ENCODE results near the gene TPTE2.
"Not testable (repeated sequence)": the region's sequence is repeated elsewhere in the genome, so short reads cannot be mapped to it uniquely, and the experiment has no call there.

The TPTE2 gene

GRCh38 chr13:19561127-19561582 lies at the start of gene TPTE2:
TSS of gene TPTE2 (minus strand) at chr13:19561532. CDS start at chr13:19503234, 58,298 bp downstream.
- DNase-seq (ENCODE audit: low read depth, low spot score), result not testable (repeated sequence)

GRCh38 chr13:19607523-19608078 lies 46.3 kb upstream of the TPTE2 start:
- TF ChIP-seq CTCF (IDR thresholded peaks at IDR 0.05; ENCODE audit: low read depth, low read length), result no peak
- no peak for DNase-seq (ENCODE audit: low read depth, low spot score)
- in situ Hi-C loops (cut with HindIII; ENCODE audit: low sequenced_read_pairs), result no loop called here
- H3K4me3 ChIP-seq (ENCODE audit: low read depth, low read length), result no peak overlapping the region

More at GRCh38 chr13:19561127-19561582, at the start of gene TPTE2:
- H3K4me3 ChIP-seq (ENCODE audit: low read depth, low read length); in situ Hi-C loops (cut with HindIII; ENCODE audit: low sequenced_read_pairs): not testable (repeated sequence)

- TF ChIP-seq CTCF (IDR thresholded peaks at IDR 0.05; ENCODE audit: low read depth, low read length), result no peak
- DNase-seq (ENCODE audit: low read depth, low spot score), result no peak
- H3K4me3 ChIP-seq (ENCODE audit: low read depth, low read length), result no peak overlapping the region
- in situ Hi-C loops (cut with HindIII; ENCODE audit: low sequenced_read_pairs), result no loop called here
Observed at GRCh38 chr13:19606737-19607136, 45.4 kb upstream of the TPTE2 start.

GRCh38 chr13:19606152-19606551 lies 44.8 kb upstream of the TPTE2 start:
- in situ Hi-C loops (cut with HindIII; ENCODE audit: low sequenced_read_pairs), result no loop called here
- no peak for TF ChIP-seq CTCF (IDR thresholded peaks at IDR 0.05; ENCODE audit: low read depth, low read length)
- no peak overlapping the region for H3K4me3 ChIP-seq (ENCODE audit: low read depth, low read length)
- no peak for DNase-seq (ENCODE audit: low read depth, low spot score)

- TF ChIP-seq CTCF (IDR thresholded peaks at IDR 0.05; ENCODE audit: low read depth, low read length), result no peak
- DNase-seq (ENCODE audit: low read depth, low spot score), result no peak
- in situ Hi-C loops (cut with HindIII; ENCODE audit: low sequenced_read_pairs), result no loop called here
- H3K4me3 ChIP-seq (ENCODE audit: low read depth, low read length), result no peak overlapping the region
Observed at GRCh38 chr13:19605161-19605955, 44.0 kb upstream of the TPTE2 start.

GRCh38 chr13:19604306-19604705 lies 43.0 kb upstream of the TPTE2 start:
- DNase-seq (ENCODE audit: low read depth, low spot score), result no peak
- in situ Hi-C loops (cut with HindIII; ENCODE audit: low sequenced_read_pairs), result no loop called here
- H3K4me3 ChIP-seq (ENCODE audit: low read depth, low read length), result no peak overlapping the region
- no peak for TF ChIP-seq CTCF (IDR thresholded peaks at IDR 0.05; ENCODE audit: low read depth, low read length)
